HG03139 (cell line): ENCODE measurements around the gene VMAC.
A peak's percentile ranks its signal among the peaks of the same experiment; 100 is the strongest.
"Not testable (repeated sequence)": the region's sequence is repeated elsewhere in the genome, so short reads cannot be mapped to it uniquely, and the experiment has no call there.

ENCODE experiments used
- ATAC-seq: cut with Tn5 transposase; IDR thresholded peaks from one replicate; pipeline ENCODE4 v1.9.1; 2021; ENCODE audit not compliant: unreplicated experiment

VMAC gene

GRCh38 chr19:5904352-5905113 is at the start of gene VMAC:
Gene VMAC, plus strand, starts transcription at chr19:5904872. Its CDS starts 19 bp downstream, at chr19:5904891.
- ATAC-seq = peak; percentile 72

- not testable (repeated sequence) for ATAC-seq
Measured at GRCh38 chr19:5855151-5855550, 49.5 kb upstream of the VMAC start.

GRCh38 chr19:5857203-5858081 is 47.2 kb upstream of the VMAC start:
- ATAC-seq = no peak

- ATAC-seq = no peak
Measured at GRCh38 chr19:5863030-5863665, 41.5 kb upstream of the VMAC start.

GRCh38 chr19:5864013-5864720 is 40.5 kb upstream of the VMAC start:
- ATAC-seq = no peak

- ATAC-seq = no peak
Measured at GRCh38 chr19:5864725-5865486, 39.8 kb upstream of the VMAC start.

GRCh38 chr19:5865772-5866171 is 38.9 kb upstream of the VMAC start:
- no peak for ATAC-seq

GRCh38 chr19:5867201-5868136 is 37.2 kb upstream of the VMAC start:
- ATAC-seq = no peak

- ATAC-seq = no peak
Measured at GRCh38 chr19:5870986-5871394, 33.7 kb upstream of the VMAC start.

GRCh38 chr19:5873617-5874199 is 31.0 kb upstream of the VMAC start:
- ATAC-seq = no peak

GRCh38 chr19:5874496-5874895 is 30.2 kb upstream of the VMAC start:
- not testable (repeated sequence) for ATAC-seq

- no peak for ATAC-seq
Measured at GRCh38 chr19:5877427-5877826, 27.2 kb upstream of the VMAC start.

- ATAC-seq = no peak
Measured at GRCh38 chr19:5877882-5878281, 26.8 kb upstream of the VMAC start.

- ATAC-seq = no peak
Measured at GRCh38 chr19:5880196-5880595, 24.5 kb upstream of the VMAC start.

- ATAC-seq = no peak
Measured at GRCh38 chr19:5880604-5881078, 24.0 kb upstream of the VMAC start.

GRCh38 chr19:5881543-5882299 is 23.0 kb upstream of the VMAC start:
- no peak for ATAC-seq

- ATAC-seq = no peak
Measured at GRCh38 chr19:5882421-5882968, 22.2 kb upstream of the VMAC start.
